GM12878 (cell line): ENCODE data around the gene S100A10. TPM values are rescaled to one million over a fixed set of nuclear protein-coding genes. Genes with fewer than 3 reads are reported as not detected.

ENCODE experiments used
- ATAC-seq: fragments of 200-7000 bp; cut with Tn5 transposase; 3 replicates; pipeline ENCODE4 v1.9.1; 2020; ENCODE audit warnings: mild to moderate bottlenecking, moderate library complexity
- BruUV-seq: library from RNA; stranded (reverse); fragments of 400-500 nt; replicated peaks from 2 replicates; lab custom pipeline; 2021; lab: Mats Ljungman, UMichigan
- CTCF ChIA-PET: fragments of 300-600 bp; sonication (Branson Sonifier 250); formaldehyde crosslinking; extraction: SDS; loops from one replicate; lab custom pipeline; 2021; ENCODE audit warnings: inconsistent platforms; lab: Yijun Ruan, JAX
- POLR2A ChIA-PET: fragments of 350-600 bp; formaldehyde crosslinking; extraction: SDS; loops from one replicate; lab custom pipeline; 2021; ENCODE audit warnings: inconsistent platforms; lab: Charles Lee
- RAD21 ChIA-PET: fragments of 300-600 bp; sonication (Branson Sonifier 250); formaldehyde crosslinking; loops from one replicate; lab custom pipeline; 2023; ENCODE audit warnings: antibody characterized with exemption; ENCODE audit not compliant: unreplicated experiment; lab: Charles Lee
- SMC1A ChIA-PET: fragments of 300-600 bp; sonication (Branson Sonifier 250); formaldehyde crosslinking; loops from one replicate; lab custom pipeline; 2023; ENCODE audit not compliant: unreplicated experiment, uncharacterized antibody; lab: Charles Lee
- DNase-seq: peaks from one replicate; pipeline ENCODE4 v3.0.0-alpha.2; 2011; ENCODE audit warnings: low read depth, low spot score
- FAIRE-seq: peaks from 3 replicates; lab custom pipeline; 2011; peaks lifted over from hg19 to GRCh38; lab: Jason Lieb, UNC
- H2AFZ ChIP-seq: 2 replicates; pipeline ENCODE4 v1.6.0; 2011; ENCODE audit warnings: low read depth, low read length, control low read depth; ENCODE audit not compliant: control insufficient read depth
- H3K27ac ChIP-seq: 2 replicates; pipeline ENCODE4 v1.5.1; 2011; ENCODE audit warnings: control low read depth; ENCODE audit not compliant: control insufficient read depth, insufficient read depth
- H3K27me3 ChIP-seq, 2 experiments: replicated peaks in 1 of 2; 2 replicates each; pipeline versions ENCODE4 v1.6.0 to v1.6.1; 2011; ENCODE audit warnings: low read length in 1 of 2; ENCODE audit not compliant: control insufficient read depth in 2 of 2, insufficient read depth in 2 of 2
- H3K36me3 ChIP-seq, 2 experiments: 2 replicates each; pipeline ENCODE4 v1.5.1; 2011; ENCODE audit warnings: low read length in 1 of 2; ENCODE audit not compliant: control insufficient read depth in 2 of 2, insufficient read depth in 2 of 2
- H3K4me1 ChIP-seq: 2 replicates; pipeline ENCODE4 v1.6.1; 2011; ENCODE audit warnings: mild to moderate bottlenecking, low read length, moderate library complexity, mixed read lengths; ENCODE audit not compliant: control insufficient read depth, insufficient read depth
- H3K4me2 ChIP-seq: 2 replicates; pipeline ENCODE4 v1.6.0; 2011; ENCODE audit warnings: control low read depth; ENCODE audit not compliant: control insufficient read depth, insufficient read depth
- H3K4me3 ChIP-seq: fragments of 200-600 bp; sonication (generic); 2 replicates; pipeline ENCODE4 v1.5.1; 2016
- H3K79me2 ChIP-seq: 2 replicates; pipeline ENCODE4 v1.6.0; 2011; ENCODE audit warnings: low read length; ENCODE audit not compliant: control insufficient read depth, insufficient read depth
- H3K9ac ChIP-seq: 2 replicates; pipeline ENCODE4 v1.8.0; 2011; ENCODE audit warnings: low read length, control low read depth, mixed read lengths; ENCODE audit not compliant: control insufficient read depth, insufficient read depth
- H3K9me3 ChIP-seq: replicated peaks from 3 replicates; pipeline ENCODE4 v1.5.1; 2011; ENCODE audit warnings: mild to moderate bottlenecking, low read length; ENCODE audit not compliant: control insufficient read depth, insufficient read depth
- H4K20me1 ChIP-seq: 2 replicates; pipeline ENCODE4 v1.6.0; 2011; ENCODE audit not compliant: control insufficient read depth, insufficient read depth
- PKNOX1 ChIP-seq: fragments of 450-650 bp; IDR thresholded peaks from 2 replicates; pipeline ENCODE4 v1.6.1; 2016; ENCODE audit warnings: mild to moderate bottlenecking
- SMAD5 ChIP-seq: IDR thresholded peaks from 2 replicates; pipeline ENCODE4 v1.6.1; 2016; ENCODE audit warnings: antibody characterized with exemption, low read depth
- SP1 ChIP-seq: IDR thresholded peaks from one replicate; pipeline ENCODE4 v1.6.1; 2011; ENCODE audit warnings: low read depth, low read length
- ZNF592 ChIP-seq: fragments of 450-650 bp; IDR thresholded peaks from 2 replicates; pipeline ENCODE4 v1.6.1; 2017; ENCODE audit warnings: mild to moderate bottlenecking, moderate library complexity
- WGBS: methylation state at CpG from one replicate; pipeline ENCODE4 v1.1.6; 2016; ENCODE audit warnings: low lambda C conversion rate; ENCODE audit not compliant: insufficient replicate concordance, insufficient coverage; ENCODE audit errors: missing lambda C conversion rate; 5-methylcytosine and 5-hydroxymethylcytosine counted together
- in situ Hi-C: fragments of 300-500 bp; cut with MboI; formaldehyde crosslinking; loops from 9 replicates; pipeline ENCODE4 v1.14.3; 2018; ENCODE audit warnings: mixed read lengths
- intact Hi-C: fragments of 100-400 bp; cut with micrococcal nuclease; formaldehyde crosslinking; loops from one replicate; pipeline ENCODE4 v1.14.2; 2022; ENCODE audit not compliant: unreplicated experiment
- polyA plus RNA-seq, 11 experiments: library from polyadenylated mRNA; depleted of rRNA in 4 of 11; unstranded in 6 of 11; stranded (reverse) in 5 of 11; fragments of >200 nt; fragmentation: Nextera tagmentation in 4 of 11; fragmentation: Illumina TruSeq in 1 of 11; extraction: Ambion mirVana in 4 of 11; extraction: Trizol in 1 of 11; gene quantifications; 1 replicate in 1 of 11; 2 replicates in 10 of 11; pipeline versions ENCODE4 v1.2.1 to v1.2.3, GENCODE V29; 2011 to 2016; ENCODE audit warnings: inconsistent platforms in 2 of 11, missing spikeins in 2 of 11, low read depth in 1 of 11
- total RNA-seq, 4 experiments: library from RNA; depleted of rRNA in 3 of 4; stranded (reverse); fragments of >200 nt in 3 of 4; fragmentation: Illumina TruSeq in 1 of 4; extraction: Trizol in 1 of 4; gene quantifications; 2 replicates each; pipeline versions ENCODE4 v1.2.1 to v1.2.3, GENCODE V29; 2013 to 2021

Gene S100A10
- total and polyA plus RNA-seq, 10 of the 15 experiments (the other 5 are each of a cell fraction or from before 2014, with no cell fraction given): 0.18 to 2.8 (median 0.61) TPM; not detected in 2

GRCh38 chr1:151944126-151944856 lies 49.4 kb downstream of the S100A10 start (continued):
- TF ChIP-seq ZNF592: no peak
- no peak for TF ChIP-seq SMAD5

GRCh38 chr1:151943591-151943990 lies 50.1 kb downstream of the S100A10 start:
- in situ Hi-C loops (no loop called here), intact Hi-C loops (no loop called here)
- 0% methylated on average over 1 of the region's 1 CpG for WGBS
- ATAC-seq (no peak), FAIRE-seq (no peak), DNase-seq (no peak)
- H4K20me1 ChIP-seq: no peaks in the 10 kb centered on the region
- no peaks in the 10 kb centered on the region for H3K9me3 ChIP-seq
- no peaks in the 10 kb centered on the region for H3K79me2 ChIP-seq
- CTCF ChIA-PET: interaction anchor here (0.8 kb wide), 1 partner anchor 10 kb away, joined by 3 read pairs; no protein-coding TSS in a partner anchor
- RAD21 ChIA-PET: no interaction called here
- peaks cover 0 to 5% of the 10 kb centered on the region in 2 experiments; a peak in 2 of 4 replicates for H3K27me3 ChIP-seq
- no peaks in the 10 kb centered on the region for H3K36me3 ChIP-seq
- no peak overlapping the region for H3K4me3 ChIP-seq
- no peaks in the 10 kb centered on the region for H3K4me1 ChIP-seq
- POLR2A ChIA-PET: no interaction called here
- no peak overlapping the region for H3K4me2 ChIP-seq
- BruUV-seq: no TSS peak
- no peak overlapping the region for H3K27ac ChIP-seq
- H3K9ac ChIP-seq: no peak overlapping the region
- TF ChIP-seq PKNOX1 (no peak), SP1 (no peak)
- H2AFZ ChIP-seq: no peak overlapping the region
- SMC1A ChIA-PET: no interaction called here
